HG02885 (cell line): ENCODE measurements around the gene SYT8.

Experiments
- ATAC-seq: cut with Tn5 transposase; IDR thresholded peaks from one replicate; pipeline ENCODE4 v1.9.1; 2021; ENCODE audit warnings: mild to moderate bottlenecking; ENCODE audit not compliant: unreplicated experiment, poor library complexity

SYT8 gene

GRCh38 chr11:1842149-1843097, 7.6 kb downstream of the SYT8 start:
- ATAC-seq, result no peak

- no peak for ATAC-seq
Observed at GRCh38 chr11:1843098-1843473, 8.3 kb downstream of the SYT8 start.

- ATAC-seq, result no peak
Observed at GRCh38 chr11:1843796-1844195, 9.0 kb downstream of the SYT8 start.

GRCh38 chr11:1844221-1845094, 9.7 kb downstream of the SYT8 start:
- ATAC-seq, result no peak

- no peak for ATAC-seq
Observed at GRCh38 chr11:1845095-1845429, 10.3 kb downstream of the SYT8 start.

- ATAC-seq, result no peak
Observed at GRCh38 chr11:1845561-1846452, 11.0 kb downstream of the SYT8 start.

- no peak for ATAC-seq
Observed at GRCh38 chr11:1846453-1846932, 11.7 kb downstream of the SYT8 start.

GRCh38 chr11:1847006-1847735, 12.4 kb downstream of the SYT8 start:
- ATAC-seq, result no peak

GRCh38 chr11:1847926-1848639, 13.3 kb downstream of the SYT8 start:
- ATAC-seq, result no peak

- ATAC-seq, result no peak
Observed at GRCh38 chr11:1848640-1849430, 14.0 kb downstream of the SYT8 start.

- ATAC-seq, result no peak
Observed at GRCh38 chr11:1851468-1852180, 16.8 kb downstream of the SYT8 start.

GRCh38 chr11:1852271-1852876, 17.6 kb downstream of the SYT8 start:
- no peak for ATAC-seq

GRCh38 chr11:1852877-1853276, 18.1 kb downstream of the SYT8 start, which contains the start of gene LSP1:
TSS of gene LSP1 (plus strand) at chr11:1853084. CDS start at chr11:1853145, 61 bp downstream.
- peak; percentile 59 for ATAC-seq

- ATAC-seq, result no peak
Observed at GRCh38 chr11:1853376-1854131, 18.8 kb downstream of the SYT8 start.

GRCh38 chr11:1854132-1854948, 19.6 kb downstream of the SYT8 start:
- ATAC-seq, result peak; percentile 19
